Measurements from ENCODE around the gene EPN2.
"Not testable (repeated sequence)": the region's sequence is repeated elsewhere in the genome, so short reads cannot be mapped to it uniquely, and the experiment has no call there.

EPN2 gene

GRCh38 chr17:19216148-19216926, 20.8 kb upstream of the EPN2 start:
- not testable (repeated sequence) for H3K4me2 ChIP-seq

GRCh38 chr17:19218914-19219313, 18.3 kb upstream of the EPN2 start:
- not testable (repeated sequence) for H3K79me2 ChIP-seq (ENCODE audit: insufficient read depth, low read depth); H3K4me2 ChIP-seq; H2AFZ ChIP-seq (ENCODE audit: low read depth); H3K27me3 ChIP-seq (ENCODE audit: insufficient read depth, low read depth); H3K4me3 ChIP-seq (IDR thresholded peaks at IDR 0.05; ENCODE audit: insufficient read depth, low read depth, low read length); H3K9ac ChIP-seq; H3K4me1 ChIP-seq (ENCODE audit: low read depth, poor library complexity, severe bottlenecking); H3K27ac ChIP-seq; H4K20me1 ChIP-seq (ENCODE audit: insufficient read depth); H3K36me3 ChIP-seq (ENCODE audit: insufficient read depth)

More at GRCh38 chr17:19216148-19216926, 20.8 kb upstream of the EPN2 start:
- not testable (repeated sequence) for H3K27ac ChIP-seq; H3K36me3 ChIP-seq (ENCODE audit: insufficient read depth); H2AFZ ChIP-seq (ENCODE audit: low read depth); H3K79me2 ChIP-seq (ENCODE audit: insufficient read depth, low read depth); H3K4me3 ChIP-seq (IDR thresholded peaks at IDR 0.05; ENCODE audit: insufficient read depth, low read depth, low read length); H4K20me1 ChIP-seq (ENCODE audit: insufficient read depth); H3K4me1 ChIP-seq (ENCODE audit: low read depth, poor library complexity, severe bottlenecking); H3K27me3 ChIP-seq (ENCODE audit: insufficient read depth, low read depth); H3K9ac ChIP-seq

- not testable (repeated sequence) for H3K9ac ChIP-seq; H3K4me1 ChIP-seq (ENCODE audit: low read depth, poor library complexity, severe bottlenecking); H3K27me3 ChIP-seq (ENCODE audit: insufficient read depth, low read depth); H3K4me3 ChIP-seq (IDR thresholded peaks at IDR 0.05; ENCODE audit: insufficient read depth, low read depth, low read length); H3K79me2 ChIP-seq (ENCODE audit: insufficient read depth, low read depth); H3K4me2 ChIP-seq; H3K27ac ChIP-seq; H3K36me3 ChIP-seq (ENCODE audit: insufficient read depth); H2AFZ ChIP-seq (ENCODE audit: low read depth); H4K20me1 ChIP-seq (ENCODE audit: insufficient read depth)
Observed at GRCh38 chr17:19219384-19219783, 17.8 kb upstream of the EPN2 start.

GRCh38 chr17:19220195-19220594, 17.0 kb upstream of the EPN2 start:
- H2AFZ ChIP-seq (ENCODE audit: low read depth); H3K4me3 ChIP-seq (IDR thresholded peaks at IDR 0.05; ENCODE audit: insufficient read depth, low read depth, low read length); H3K36me3 ChIP-seq (ENCODE audit: insufficient read depth); H3K4me1 ChIP-seq (ENCODE audit: low read depth, poor library complexity, severe bottlenecking); H4K20me1 ChIP-seq (ENCODE audit: insufficient read depth); H3K4me2 ChIP-seq; H3K27me3 ChIP-seq (ENCODE audit: insufficient read depth, low read depth); H3K9ac ChIP-seq; H3K79me2 ChIP-seq (ENCODE audit: insufficient read depth, low read depth); H3K27ac ChIP-seq: not testable (repeated sequence)

GRCh38 chr17:19226610-19227588, 10.3 kb upstream of the EPN2 start:
- not testable (repeated sequence) for H4K20me1 ChIP-seq (ENCODE audit: insufficient read depth); H3K4me2 ChIP-seq; H3K36me3 ChIP-seq (ENCODE audit: insufficient read depth); H3K27me3 ChIP-seq (ENCODE audit: insufficient read depth, low read depth); H2AFZ ChIP-seq (ENCODE audit: low read depth); H3K4me1 ChIP-seq (ENCODE audit: low read depth, poor library complexity, severe bottlenecking); H3K79me2 ChIP-seq (ENCODE audit: insufficient read depth, low read depth); H3K27ac ChIP-seq; H3K4me3 ChIP-seq (IDR thresholded peaks at IDR 0.05; ENCODE audit: insufficient read depth, low read depth, low read length); H3K9ac ChIP-seq

GRCh38 chr17:19234676-19235075, 2.5 kb upstream of the EPN2 start:
- H3K9ac ChIP-seq; H2AFZ ChIP-seq (ENCODE audit: low read depth); H4K20me1 ChIP-seq (ENCODE audit: insufficient read depth); H3K4me2 ChIP-seq; H3K27ac ChIP-seq; H3K27me3 ChIP-seq (ENCODE audit: insufficient read depth, low read depth); H3K79me2 ChIP-seq (ENCODE audit: insufficient read depth, low read depth); H3K36me3 ChIP-seq (ENCODE audit: insufficient read depth); H3K4me1 ChIP-seq (ENCODE audit: low read depth, poor library complexity, severe bottlenecking); H3K4me3 ChIP-seq (IDR thresholded peaks at IDR 0.05; ENCODE audit: insufficient read depth, low read depth, low read length): not testable (repeated sequence)

GRCh38 chr17:19236351-19237138, 621 bp upstream of the EPN2 start:
- not testable (repeated sequence) for H3K4me2 ChIP-seq; H3K27me3 ChIP-seq (ENCODE audit: insufficient read depth, low read depth); H3K27ac ChIP-seq; H3K36me3 ChIP-seq (ENCODE audit: insufficient read depth); H2AFZ ChIP-seq (ENCODE audit: low read depth); H3K79me2 ChIP-seq (ENCODE audit: insufficient read depth, low read depth); H3K4me1 ChIP-seq (ENCODE audit: low read depth, poor library complexity, severe bottlenecking); H4K20me1 ChIP-seq (ENCODE audit: insufficient read depth); H3K4me3 ChIP-seq (IDR thresholded peaks at IDR 0.05; ENCODE audit: insufficient read depth, low read depth, low read length); H3K9ac ChIP-seq

Data from KMS-11 (cell line).